A549 (cell line): Measurements from ENCODE around the gene OSBPL3.

Source experiments
- CHD2 ChIP-seq: fragments of 150-350 bp; IDR thresholded peaks from 2 replicates; pipeline ENCODE4 v1.6.1; 2014; ENCODE audit warnings: low read length; ENCODE audit not compliant: partially characterized antibody
- FOSL2 ChIP-seq, 2 experiments: fragments of 450-650 bp in 1 of 2; fragments of >200 bp in 1 of 2; sonication (Bioruptor Twin) in 1 of 2; formaldehyde crosslinking; IDR thresholded peaks; 2 replicates each; pipeline versions ENCODE4 v1.5.0 to v1.6.1; 2016 to 2020; ENCODE audit warnings: mild to moderate bottlenecking in 1 of 2, moderate library complexity in 1 of 2
- POLR2AphosphoS2 ChIP-seq: conservative IDR thresholded peaks from 2 replicates; pipeline ENCODE4 v1.6.1; 2012; ENCODE audit warnings: low read length, improper control_type of control experiment, inconsistent platforms
- RCOR1 ChIP-seq: fragments of 150-350 bp; IDR thresholded peaks from 2 replicates; pipeline ENCODE4 v1.6.1; 2014; ENCODE audit warnings: antibody characterized with exemption, low read length, low read depth
- RNF2 ChIP-seq: fragments of 200-600 bp; sonication (generic); IDR thresholded peaks from 2 replicates; pipeline ENCODE4 v1.6.1; 2016; ENCODE audit warnings: low read depth, mild to moderate bottlenecking, antibody characterized with exemption, moderate library complexity, borderline replicate concordance
- TF ChIP-seq, protein P1 (sequence below): fragments of >200 bp; sonication (Bioruptor Twin); formaldehyde crosslinking; IDR thresholded peaks from 3 replicates; pipeline ENCODE4 v1.5.1; 2016
- TF ChIP-seq, protein P2 (sequence below): fragments of 450-650 bp; IDR thresholded peaks from 2 replicates; pipeline ENCODE4 v1.6.1; 2014; ENCODE audit warnings: antibody characterized with exemption
- TF ChIP-seq, protein P3 (sequence below): fragments of 250-450 bp; sonication (Bioruptor Pico); IDR thresholded peaks from 2 replicates; pipeline ENCODE4 v1.5.0; 2021; ENCODE audit warnings: mild to moderate bottlenecking, moderate library complexity, borderline replicate concordance

DNA sequence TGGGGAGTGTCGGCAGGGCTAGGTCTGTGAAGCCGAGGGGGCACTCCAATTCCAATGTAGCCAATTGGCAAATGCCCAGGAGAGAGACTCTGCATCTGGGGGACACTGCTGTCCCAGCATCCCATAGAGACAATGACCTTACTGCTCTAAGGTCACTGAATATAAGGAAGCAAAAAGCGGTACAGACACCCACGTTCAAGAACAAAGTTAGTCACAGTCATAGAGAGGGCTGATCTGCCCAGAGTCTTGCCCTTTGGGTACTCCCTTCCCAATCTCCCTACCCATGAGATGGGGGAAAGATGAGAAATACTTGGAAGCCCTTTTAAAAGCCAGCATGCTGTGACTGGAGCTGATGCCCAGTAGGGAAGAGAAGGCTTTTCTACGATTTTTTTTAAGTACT, 146.4 kb downstream of the OSBPL3 start:
- TF ChIP-seq RNF2: no peak
- TF ChIP-seq, protein P1, sequence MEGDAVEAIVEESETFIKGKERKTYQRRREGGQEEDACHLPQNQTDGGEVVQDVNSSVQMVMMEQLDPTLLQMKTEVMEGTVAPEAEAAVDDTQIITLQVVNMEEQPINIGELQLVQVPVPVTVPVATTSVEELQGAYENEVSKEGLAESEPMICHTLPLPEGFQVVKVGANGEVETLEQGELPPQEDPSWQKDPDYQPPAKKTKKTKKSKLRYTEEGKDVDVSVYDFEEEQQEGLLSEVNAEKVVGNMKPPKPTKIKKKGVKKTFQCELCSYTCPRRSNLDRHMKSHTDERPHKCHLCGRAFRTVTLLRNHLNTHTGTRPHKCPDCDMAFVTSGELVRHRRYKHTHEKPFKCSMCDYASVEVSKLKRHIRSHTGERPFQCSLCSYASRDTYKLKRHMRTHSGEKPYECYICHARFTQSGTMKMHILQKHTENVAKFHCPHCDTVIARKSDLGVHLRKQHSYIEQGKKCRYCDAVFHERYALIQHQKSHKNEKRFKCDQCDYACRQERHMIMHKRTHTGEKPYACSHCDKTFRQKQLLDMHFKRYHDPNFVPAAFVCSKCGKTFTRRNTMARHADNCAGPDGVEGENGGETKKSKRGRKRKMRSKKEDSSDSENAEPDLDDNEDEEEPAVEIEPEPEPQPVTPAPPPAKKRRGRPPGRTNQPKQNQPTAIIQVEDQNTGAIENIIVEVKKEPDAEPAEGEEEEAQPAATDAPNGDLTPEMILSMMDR: no peak
- TF ChIP-seq FOSL2 (IDR thresholded peaks at IDR 0.05): no peak
- TF ChIP-seq FOSL2 (CRISPR knock-in tag; IDR thresholded peaks at IDR 0.05): no peak
- no peak for TF ChIP-seq RCOR1
- TF ChIP-seq POLR2AphosphoS2: no peak
- no peak for TF ChIP-seq CHD2
- TF ChIP-seq, protein P2, sequence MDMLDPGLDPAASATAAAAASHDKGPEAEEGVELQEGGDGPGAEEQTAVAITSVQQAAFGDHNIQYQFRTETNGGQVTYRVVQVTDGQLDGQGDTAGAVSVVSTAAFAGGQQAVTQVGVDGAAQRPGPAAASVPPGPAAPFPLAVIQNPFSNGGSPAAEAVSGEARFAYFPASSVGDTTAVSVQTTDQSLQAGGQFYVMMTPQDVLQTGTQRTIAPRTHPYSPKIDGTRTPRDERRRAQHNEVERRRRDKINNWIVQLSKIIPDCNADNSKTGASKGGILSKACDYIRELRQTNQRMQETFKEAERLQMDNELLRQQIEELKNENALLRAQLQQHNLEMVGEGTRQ: no peak
- TF ChIP-seq, protein P3, sequence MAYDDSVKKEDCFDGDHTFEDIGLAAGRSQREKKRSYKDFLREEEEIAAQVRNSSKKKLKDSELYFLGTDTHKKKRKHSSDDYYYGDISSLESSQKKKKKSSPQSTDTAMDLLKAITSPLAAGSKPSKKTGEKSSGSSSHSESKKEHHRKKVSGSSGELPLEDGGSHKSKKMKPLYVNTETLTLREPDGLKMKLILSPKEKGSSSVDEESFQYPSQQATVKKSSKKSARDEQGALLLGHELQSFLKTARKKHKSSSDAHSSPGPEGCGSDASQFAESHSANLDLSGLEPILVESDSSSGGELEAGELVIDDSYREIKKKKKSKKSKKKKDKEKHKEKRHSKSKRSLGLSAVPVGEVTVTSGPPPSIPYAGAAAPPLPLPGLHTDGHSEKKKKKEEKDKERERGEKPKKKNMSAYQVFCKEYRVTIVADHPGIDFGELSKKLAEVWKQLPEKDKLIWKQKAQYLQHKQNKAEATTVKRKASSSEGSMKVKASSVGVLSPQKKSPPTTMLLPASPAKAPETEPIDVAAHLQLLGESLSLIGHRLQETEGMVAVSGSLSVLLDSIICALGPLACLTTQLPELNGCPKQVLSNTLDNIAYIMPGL (CRISPR knock-in tag): no peak
